OCI-LY7 (cell line): Measurements from ENCODE around the gene OR6C6. TPM values are rescaled to one million over a fixed set of nuclear protein-coding genes. Genes with fewer than 3 reads are reported as not detected.

Source experiments
- BruUV-seq: library from RNA; stranded (reverse); fragments of 400-500 nt; replicated peaks from 2 replicates; lab custom pipeline; 2021; lab: Mats Ljungman, UMichigan
- CTCF ChIA-PET: fragments of 300-600 bp; sonication (Branson Sonifier 250); formaldehyde crosslinking; loops from one replicate; lab custom pipeline; 2022; ENCODE audit warnings: antibody characterized with exemption; ENCODE audit not compliant: unreplicated experiment; lab: Charles Lee
- POLR2A ChIA-PET: fragments of 300-600 bp; sonication (Branson Sonifier 250); formaldehyde crosslinking; loops from one replicate; lab custom pipeline; 2022; ENCODE audit warnings: antibody characterized with exemption; lab: Charles Lee
- DNase-seq: peaks from one replicate; pipeline ENCODE4 v3.0.0-alpha.2; 2015; ENCODE audit warnings: low spot score
- H2AFZ ChIP-seq: fragments of 200-600 bp; sonication (generic), shearing (Covaris generic); 2 replicates; pipeline ENCODE4 v1.6.1; 2014; ENCODE audit warnings: mild to moderate bottlenecking, antibody characterized with exemption, low read length, moderate library complexity
- H3K27ac ChIP-seq: fragments of 200-600 bp; sonication (generic); 2 replicates; pipeline ENCODE4 v1.5.1; 2014; ENCODE audit warnings: mixed run types, low read depth, mild to moderate bottlenecking, moderate library complexity, low read length, inconsistent platforms; ENCODE audit not compliant: poor library complexity, severe bottlenecking
- H3K36me3 ChIP-seq: fragments of 200-600 bp; sonication (generic); 2 replicates; pipeline ENCODE4 v1.6.1; 2014; ENCODE audit warnings: mild to moderate bottlenecking, antibody characterized with exemption, low read length, moderate library complexity, mixed read lengths; ENCODE audit not compliant: insufficient read depth
- H3K4me1 ChIP-seq: fragments of 200-600 bp; sonication (generic); 2 replicates; pipeline ENCODE4 v1.5.1; 2014; ENCODE audit warnings: mild to moderate bottlenecking, low read length; ENCODE audit not compliant: insufficient read depth, poor library complexity, severe bottlenecking
- H3K4me2 ChIP-seq: fragments of 200-600 bp; sonication (generic); 2 replicates; pipeline ENCODE4 v1.6.1; 2014; ENCODE audit warnings: mild to moderate bottlenecking, low read length
- H3K4me3 ChIP-seq: fragments of 200-600 bp; sonication (generic); 2 replicates; pipeline ENCODE4 v1.5.1; 2014; ENCODE audit warnings: mild to moderate bottlenecking, low read depth, low read length; ENCODE audit not compliant: poor library complexity, severe bottlenecking
- H3K79me2 ChIP-seq: fragments of 200-600 bp; sonication (generic); 2 replicates; pipeline ENCODE4 v1.6.1; 2016; ENCODE audit warnings: low read depth, mild to moderate bottlenecking, low read length, moderate library complexity, mixed read lengths; ENCODE audit not compliant: insufficient read depth
- H3K9me2 ChIP-seq: fragments of 200-600 bp; sonication (generic); 2 replicates; pipeline ENCODE4 v1.6.1; 2016; ENCODE audit warnings: mild to moderate bottlenecking, low read length, mixed read lengths; ENCODE audit not compliant: insufficient read depth
- H3K9me3 ChIP-seq: fragments of 200-600 bp; sonication (generic); 2 replicates; pipeline ENCODE4 v1.6.1; 2014; ENCODE audit warnings: mild to moderate bottlenecking, mixed run types, low read length, mixed read lengths
- H4K20me1 ChIP-seq: fragments of 200-600 bp; sonication (generic); 2 replicates; pipeline ENCODE4 v1.6.1; 2014; ENCODE audit warnings: mild to moderate bottlenecking, antibody characterized with exemption, low read length, moderate library complexity, mixed read lengths; ENCODE audit not compliant: insufficient read depth
- EZH2phosphoT487 ChIP-seq: fragments of 200-600 bp; sonication (generic); IDR thresholded peaks from 2 replicates; pipeline ENCODE4 v1.6.1; 2018; ENCODE audit warnings: low read depth, borderline replicate concordance, mild to moderate bottlenecking, mixed run types, antibody characterized with exemption, low read length, moderate library complexity, mixed read lengths
- intact Hi-C: fragments of 100-400 bp; cut with micrococcal nuclease; formaldehyde crosslinking; loops from one replicate; pipeline ENCODE4 v1.10.0; 2022; ENCODE audit not compliant: unreplicated experiment
- total RNA-seq, 2 experiments: library from RNA; depleted of rRNA in 1 of 2; stranded (reverse); fragments of >200 nt in 1 of 2; shearing (Covaris generic) in 1 of 2; gene quantifications; 2 replicates each; pipeline ENCODE4 v1.2.3, GENCODE V29; 2014 to 2022
- TF ChIP-seq, protein P1 (sequence below): fragments of 200-600 bp; sonication (generic); conservative IDR thresholded peaks from 2 replicates; pipeline ENCODE4 v1.5.1; 2014; ENCODE audit warnings: mild to moderate bottlenecking, antibody characterized with exemption, low read length, moderate library complexity, mixed read lengths

OR6C6 gene
- total RNA-seq, 2 experiments from 2014 or later, result not detected

DNA sequence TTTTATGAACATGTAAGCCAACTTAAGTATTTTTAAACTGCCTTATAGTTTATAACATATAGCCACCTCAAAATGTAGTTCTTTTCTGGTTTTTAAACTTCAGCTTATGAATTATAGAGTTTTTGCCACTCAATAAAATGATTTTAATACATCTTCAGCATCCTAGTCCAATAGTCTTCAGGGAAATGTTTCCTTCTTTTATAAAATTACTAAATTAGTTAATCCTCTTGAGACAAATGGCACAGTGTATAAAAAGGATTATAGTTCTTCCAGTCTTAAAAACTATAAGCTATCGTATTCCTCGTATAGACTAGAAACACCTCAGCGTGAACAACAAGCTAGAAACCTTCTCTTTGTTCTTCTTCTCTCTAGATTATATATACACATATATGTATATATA lies 52.1 kb downstream of the OR6C6 start, which contains the start of gene OR6C74:
TSS of gene OR6C74 (plus strand) at position 301 of the 400 bp plus-strand sequence. CDS start 2,679 bp downstream, outside the sequence.
- no peak within 1 kb of the TSS for H3K27ac ChIP-seq
- ChIA-PET POLR2A (no interaction called here), CTCF (no interaction called here)
- no peaks in the 10 kb centered on the region for H4K20me1 ChIP-seq
- no TSS peak for BruUV-seq
- DNase-seq, result no peak
- intact Hi-C loops, result no loop called here
- no peak within 1 kb of the TSS for H3K4me3 ChIP-seq
- TF ChIP-seq EZH2phosphoT487, result no peak
- TF ChIP-seq, protein P1, sequence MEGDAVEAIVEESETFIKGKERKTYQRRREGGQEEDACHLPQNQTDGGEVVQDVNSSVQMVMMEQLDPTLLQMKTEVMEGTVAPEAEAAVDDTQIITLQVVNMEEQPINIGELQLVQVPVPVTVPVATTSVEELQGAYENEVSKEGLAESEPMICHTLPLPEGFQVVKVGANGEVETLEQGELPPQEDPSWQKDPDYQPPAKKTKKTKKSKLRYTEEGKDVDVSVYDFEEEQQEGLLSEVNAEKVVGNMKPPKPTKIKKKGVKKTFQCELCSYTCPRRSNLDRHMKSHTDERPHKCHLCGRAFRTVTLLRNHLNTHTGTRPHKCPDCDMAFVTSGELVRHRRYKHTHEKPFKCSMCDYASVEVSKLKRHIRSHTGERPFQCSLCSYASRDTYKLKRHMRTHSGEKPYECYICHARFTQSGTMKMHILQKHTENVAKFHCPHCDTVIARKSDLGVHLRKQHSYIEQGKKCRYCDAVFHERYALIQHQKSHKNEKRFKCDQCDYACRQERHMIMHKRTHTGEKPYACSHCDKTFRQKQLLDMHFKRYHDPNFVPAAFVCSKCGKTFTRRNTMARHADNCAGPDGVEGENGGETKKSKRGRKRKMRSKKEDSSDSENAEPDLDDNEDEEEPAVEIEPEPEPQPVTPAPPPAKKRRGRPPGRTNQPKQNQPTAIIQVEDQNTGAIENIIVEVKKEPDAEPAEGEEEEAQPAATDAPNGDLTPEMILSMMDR, result no peak
- H3K4me2 ChIP-seq, result no peak within 1 kb of the TSS
- no peak within 1 kb of the TSS for H2AFZ ChIP-seq
- no peaks in the 10 kb centered on the region for H3K79me2 ChIP-seq
- H3K36me3 ChIP-seq, result no peaks in the 10 kb centered on the region
- no peaks in the 10 kb centered on the region for H3K9me3 ChIP-seq
- no peaks in the 10 kb centered on the region for H3K4me1 ChIP-seq
- H3K9me2 ChIP-seq, result no peaks in the 10 kb centered on the region

Other genes with a start within 250 kb of the OR6C6 start
- gene OR9K2, start 170.2 kb downstream of the OR6C6 start, total RNA-seq (2014; rRNA removed; shearing (Covaris generic)), result not detected in 2 replicates
- not detected in 2 replicates for gene OR9K2, start 170.2 kb downstream of the OR6C6 start, total RNA-seq (2022)
- gene OR10A7, start 75.5 kb downstream of the OR6C6 start, total RNA-seq (2014; rRNA removed; shearing (Covaris generic)), result not detected in 2 replicates
- gene OR10A7, start 75.5 kb downstream of the OR6C6 start, total RNA-seq (2022), result not detected in 2 replicates
- not detected in 2 replicates for gene OR6C74, start 52.0 kb downstream of the OR6C6 start, total RNA-seq (2014; rRNA removed; shearing (Covaris generic))
- gene OR6C74, start 52.0 kb downstream of the OR6C6 start, total RNA-seq (2022), result not detected in 2 replicates
- not detected in 2 replicates for gene OR6C1, start 17.8 kb upstream of the OR6C6 start, total RNA-seq (2014; rRNA removed; shearing (Covaris generic))
- not detected in 2 replicates for gene OR6C1, start 17.8 kb upstream of the OR6C6 start, total RNA-seq (2022)
- not detected in 2 replicates for gene OR6C3, start 34.2 kb upstream of the OR6C6 start, total RNA-seq (2014; rRNA removed; shearing (Covaris generic))
- gene OR6C3, start 34.2 kb upstream of the OR6C6 start, total RNA-seq (2022), result not detected in 2 replicates
- gene OR6C75, start 66.4 kb upstream of the OR6C6 start, total RNA-seq (2014; rRNA removed; shearing (Covaris generic)), result not detected in 2 replicates
- gene OR6C75, start 66.4 kb upstream of the OR6C6 start, total RNA-seq (2022), result not detected in 2 replicates
- gene OR6C65, start 104.0 kb upstream of the OR6C6 start, total RNA-seq (2014; rRNA removed; shearing (Covaris generic)), result not detected in 2 replicates
- gene OR6C65, start 104.0 kb upstream of the OR6C6 start, total RNA-seq (2022), result not detected in 2 replicates
- not detected in 2 replicates for gene OR6C76, start 129.7 kb upstream of the OR6C6 start, total RNA-seq (2014; rRNA removed; shearing (Covaris generic))
- gene OR6C76, start 129.7 kb upstream of the OR6C6 start, total RNA-seq (2022), result not detected in 2 replicates
- gene OR6C2, start 147.5 kb upstream of the OR6C6 start, total RNA-seq (2014; rRNA removed; shearing (Covaris generic)), result not detected in 2 replicates
- not detected in 2 replicates for gene OR6C2, start 147.5 kb upstream of the OR6C6 start, total RNA-seq (2022)
- 0.90 TPM in 1 of 2 replicates, not detected in the other for gene OR6C70, start 173.6 kb upstream of the OR6C6 start, total RNA-seq (2014; rRNA removed; shearing (Covaris generic))
- not detected in 2 replicates for gene OR6C70, start 173.6 kb upstream of the OR6C6 start, total RNA-seq (2022)
- gene OR6C68, start 195.8 kb upstream of the OR6C6 start, total RNA-seq (2014; rRNA removed; shearing (Covaris generic)), result not detected in 2 replicates
- gene OR6C68, start 195.8 kb upstream of the OR6C6 start, total RNA-seq (2022), result not detected in 2 replicates